ENCODE data around the gene ZNF211.

The ZNF211 gene

GRCh38 chr19:57632987-57633831 is at the start of gene ZNF211:
ZNF211 (plus strand) TSS chr19:57633168; CDS start chr19:57633347, 179 bp downstream.
- DNase-seq: peak; percentile 96

- DNase-seq: peak; percentile 95
Observed at GRCh38 chr19:57583521-57584416, 49.2 kb upstream of the ZNF211 start, which contains the start of gene ZIK1. ZIK1 (plus strand) TSS chr19:57584145; CDS start chr19:57584357, 212 bp downstream.

DNA sequence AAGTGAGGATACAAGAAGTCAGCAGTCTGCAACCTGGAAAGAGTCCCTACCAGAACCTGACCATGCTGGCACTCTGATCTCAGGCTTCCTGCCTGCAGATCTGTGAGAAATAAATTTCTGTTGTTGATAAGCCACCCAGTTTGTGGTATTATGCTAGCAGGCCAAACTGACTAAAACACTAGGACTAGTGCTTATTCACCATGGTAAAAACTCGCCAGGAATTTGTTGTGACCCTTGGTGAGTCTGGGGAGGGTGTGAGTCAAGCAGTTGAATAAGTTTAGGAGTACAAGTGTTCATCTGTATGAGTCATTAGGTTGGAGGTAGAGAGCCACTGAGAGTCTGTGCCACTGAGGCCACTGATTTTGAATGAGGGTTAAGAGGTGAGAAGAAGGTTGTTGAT is 45.4 kb upstream of the ZNF211 start:
- no peak for DNase-seq

GRCh38 chr19:57599377-57599760 is 33.6 kb upstream of the ZNF211 start:
- no peak for DNase-seq

- DNase-seq: peak; percentile 96
Observed at GRCh38 chr19:57599761-57600383, 33.1 kb upstream of the ZNF211 start, which contains the start of gene ZNF530. ZNF530 (plus strand) TSS chr19:57599885; CDS start chr19:57604346, 4,461 bp downstream.

GRCh38 chr19:57606931-57607330 is 26.0 kb upstream of the ZNF211 start:
- no peak for DNase-seq

DNA sequence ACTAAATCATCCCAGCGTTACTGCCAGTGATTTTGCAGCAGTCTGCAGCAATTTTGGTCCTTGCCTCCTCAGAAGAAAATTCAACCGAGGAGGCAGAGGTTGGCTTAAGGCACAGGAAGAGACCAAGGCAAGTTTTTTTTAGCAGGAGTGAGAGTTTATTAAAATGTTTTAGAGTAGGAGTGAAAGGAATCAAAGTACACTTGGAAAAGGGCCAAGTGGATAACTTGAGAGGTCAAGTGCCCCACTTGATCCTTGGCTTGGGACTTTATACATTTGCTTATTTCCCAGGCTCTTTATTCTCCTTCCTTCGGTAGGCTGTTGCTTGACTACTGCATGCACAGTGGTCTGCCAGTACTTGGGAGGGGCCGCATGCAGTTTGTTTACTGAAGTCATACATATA is 21.9 kb upstream of the ZNF211 start:
- no peak for DNase-seq

GRCh38 chr19:57613941-57614743 is 18.8 kb upstream of the ZNF211 start, which contains the start of gene ZNF134:
ZNF134 (plus strand) TSS chr19:57614242; CDS start chr19:57619469, 5,227 bp downstream.
- DNase-seq: peak; percentile 95

GRCh38 chr19:57615346-57615745 is 17.6 kb upstream of the ZNF211 start:
- no peak for DNase-seq

GRCh38 chr19:57620673-57621348 is 12.2 kb upstream of the ZNF211 start:
- no peak for DNase-seq

DNA sequence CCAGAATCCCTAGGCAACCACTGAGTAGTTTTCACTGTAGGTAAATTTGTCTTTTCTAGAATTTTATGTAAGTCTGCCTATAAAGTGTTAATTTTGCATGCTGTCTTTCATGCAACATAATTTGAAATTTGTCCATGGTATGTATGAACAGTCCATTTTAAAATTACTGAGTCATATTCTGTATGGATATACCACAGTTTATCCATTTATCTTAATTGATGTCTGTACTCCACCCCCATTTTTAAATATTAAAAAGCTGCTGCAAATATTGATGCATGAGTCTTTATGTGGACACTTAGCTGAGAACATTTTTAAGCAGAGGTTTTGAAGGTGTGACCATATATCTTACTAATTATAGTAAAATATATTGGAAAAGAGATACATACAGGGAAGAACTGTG is 9.9 kb upstream of the ZNF211 start:
- DNase-seq: no peak

DNA sequence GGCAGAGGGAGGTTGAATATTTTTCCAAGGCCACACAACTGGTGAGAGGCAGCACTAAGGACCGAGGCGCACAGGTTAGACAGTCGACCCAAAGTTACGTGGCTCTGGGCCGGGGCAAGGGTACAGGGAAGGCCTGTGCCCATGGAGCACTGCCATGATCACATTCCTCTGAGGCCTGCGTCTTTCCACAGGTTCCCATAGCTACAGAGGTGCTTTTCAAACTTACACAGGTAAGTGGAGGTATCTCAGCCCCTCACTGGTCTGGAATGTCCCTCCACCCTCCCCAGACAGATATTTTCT is 814 bp downstream of the ZNF211 start:
- DNase-seq: no peak

DNA sequence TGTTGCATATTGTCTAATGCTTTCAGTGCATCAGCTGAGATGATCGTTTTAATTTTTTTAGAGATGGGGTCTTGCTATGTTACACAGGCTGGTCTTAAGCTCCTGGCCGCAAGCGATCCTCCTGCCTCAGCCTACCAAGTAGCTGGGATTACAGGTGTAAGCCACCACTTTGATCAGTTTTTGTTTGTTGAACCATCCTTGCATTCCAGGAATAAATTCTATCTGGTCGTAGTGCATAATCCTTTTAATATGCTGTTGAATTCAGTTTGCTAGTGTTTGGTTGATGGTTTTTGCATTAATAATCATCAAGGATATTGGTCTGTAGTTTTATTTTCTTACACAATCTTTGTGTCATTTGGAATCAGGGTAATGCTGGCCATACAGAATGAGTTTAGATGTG is 4.4 kb downstream of the ZNF211 start:
- no peak for DNase-seq

GRCh38 chr19:57641715-57642234 is 8.8 kb downstream of the ZNF211 start:
- DNase-seq: no peak

DNA sequence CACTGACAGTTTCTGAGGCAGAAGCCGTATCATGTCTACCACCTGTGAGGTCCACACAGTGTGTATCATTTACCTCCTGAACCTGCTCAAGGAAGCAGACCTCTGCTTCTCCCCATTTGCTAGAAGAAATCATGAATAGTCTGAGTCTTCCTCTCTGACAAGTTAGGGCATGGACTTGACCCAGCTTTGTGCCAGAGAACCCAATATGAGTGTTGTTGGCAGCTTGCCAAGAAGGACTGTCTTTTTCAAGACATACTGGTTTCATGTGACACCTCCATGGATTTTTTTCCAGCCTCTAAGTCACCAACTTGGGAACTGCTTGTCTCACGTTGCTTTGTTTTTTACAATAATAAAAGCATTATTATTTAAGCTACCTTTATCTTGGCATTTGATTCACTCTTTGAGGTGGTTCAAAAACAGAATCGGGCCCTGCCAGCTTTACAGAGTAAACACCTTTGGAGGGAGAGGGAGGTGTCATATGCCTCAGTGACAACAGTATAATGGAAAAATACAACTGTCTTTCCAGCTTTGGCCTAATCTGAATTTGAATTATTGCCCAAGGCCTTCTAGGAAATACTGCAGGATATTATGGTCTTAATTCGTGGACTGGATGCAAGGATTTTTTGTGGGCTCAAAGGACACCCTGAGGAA is 9.6 kb downstream of the ZNF211 start:
- DNase-seq: no peak

DNA sequence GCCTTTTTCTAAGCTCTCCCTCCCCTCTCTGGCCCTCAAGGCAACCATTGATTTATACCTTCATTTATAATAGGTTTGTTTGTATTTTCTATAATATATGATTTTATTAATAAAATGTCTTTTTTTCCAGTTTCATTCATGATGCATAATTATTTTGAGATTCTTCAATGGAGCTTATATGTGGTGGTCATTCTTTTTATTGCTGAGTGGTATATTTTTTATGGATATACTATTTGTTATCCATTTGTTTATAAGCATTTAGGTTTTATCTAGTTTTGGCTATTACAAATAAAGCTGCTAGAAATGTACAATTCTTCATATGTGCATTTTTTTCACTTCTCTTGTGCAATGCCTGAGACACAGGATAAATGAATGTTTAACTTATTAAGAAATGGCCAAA is 10.8 kb downstream of the ZNF211 start:
- no peak for DNase-seq

DNA sequence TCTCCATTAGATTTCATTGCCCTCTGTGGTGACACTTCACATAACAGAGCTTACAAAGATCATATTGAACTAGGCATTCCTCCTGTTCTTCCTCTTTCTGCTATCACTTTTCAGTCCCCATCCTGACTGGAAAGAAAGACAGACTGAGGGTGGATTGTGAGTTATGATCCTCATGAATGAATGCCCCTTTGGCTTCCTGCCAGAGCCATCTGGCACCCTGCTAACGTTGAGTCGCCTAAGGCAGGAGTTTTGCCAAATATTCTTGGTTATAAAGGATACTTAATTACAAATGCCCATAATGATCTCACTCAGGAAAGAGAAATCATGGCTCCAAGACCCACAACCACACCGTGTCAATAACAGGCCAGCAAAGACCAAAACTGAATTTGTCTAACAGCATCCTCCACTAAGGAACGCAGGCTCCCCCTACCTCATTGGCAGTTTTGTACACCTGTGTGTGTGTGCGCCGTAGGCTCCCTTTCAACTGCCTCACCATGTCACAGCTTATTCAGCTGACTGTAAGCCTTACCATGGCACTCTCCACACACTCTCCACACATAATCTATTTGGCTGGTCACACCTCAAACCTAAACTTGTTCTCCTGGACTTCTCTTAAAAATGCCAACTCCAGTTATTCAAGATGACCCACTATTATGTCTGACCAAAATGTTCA is 15.5 kb downstream of the ZNF211 start:
- no peak for DNase-seq

DNA sequence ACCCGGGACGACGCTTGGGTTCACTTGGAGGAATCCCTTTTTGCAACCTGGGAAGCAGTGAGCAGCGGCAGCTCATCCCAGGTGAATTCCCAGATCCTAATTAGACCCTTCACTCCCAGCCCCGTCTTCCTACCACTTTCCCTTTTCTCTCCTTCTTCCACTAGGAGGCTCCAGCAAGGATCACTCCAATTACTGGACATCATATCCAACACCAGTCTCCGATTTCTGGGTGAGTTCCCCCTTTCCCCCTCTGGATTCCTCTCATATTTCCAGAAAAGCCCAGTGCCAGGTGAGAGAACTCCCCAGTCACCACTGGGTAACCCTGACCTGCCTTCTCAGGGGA is 18.7 kb downstream of the ZNF211 start:
- DNase-seq: no peak

GRCh38 chr19:57653689-57654088 is 20.7 kb downstream of the ZNF211 start:
- DNase-seq: no peak

DNA sequence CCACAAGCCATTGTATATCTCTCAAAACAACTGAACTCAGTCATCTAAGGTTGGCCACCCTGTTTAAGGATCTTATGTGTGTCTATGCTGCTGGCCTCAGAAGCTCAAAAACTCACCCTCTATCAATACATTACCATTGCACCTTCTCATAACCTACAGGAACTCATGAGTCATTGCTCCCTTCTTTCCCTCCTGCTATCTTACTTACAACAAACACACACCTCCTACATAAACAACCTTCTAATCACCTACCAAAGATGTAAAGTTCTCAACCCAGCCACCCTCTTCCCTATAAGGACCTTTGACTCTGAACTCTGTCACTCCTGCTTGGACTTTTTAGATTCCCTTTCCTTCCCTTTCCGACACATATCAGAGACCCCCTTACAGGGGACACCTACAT is 22.5 kb downstream of the ZNF211 start:
- DNase-seq: no peak

All from femur (tissue), 1 donor.